K562 (cell line): ENCODE data around the gene NAPEPLD. TPM values are rescaled to one million over a fixed set of nuclear protein-coding genes. Genes with fewer than 3 reads are reported as not detected.
A peak's percentile ranks its signal among the peaks of the same experiment; 100 is the strongest.

Experiments used
- CREB1 ChIP-seq, 2 experiments: sonication (generic) in 1 of 2; formaldehyde crosslinking in 1 of 2; IDR thresholded peaks; 2 replicates each; pipeline versions ENCODE4 v1.6.1 to v1.8.0; 2012 to 2022; ENCODE audit warnings: inconsistent platforms in 1 of 2, mild to moderate bottlenecking in 1 of 2, missing genetic modification reagents in 1 of 2, moderate library complexity in 1 of 2
- E2F3 ChIP-seq: fragments of 250-450 bp; sonication (Bioruptor Pico); IDR thresholded peaks from 2 replicates; pipeline ENCODE4 v1.4.0; 2020; ENCODE audit warnings: mild to moderate bottlenecking
- EWSR1 ChIP-seq: fragments of 450-650 bp; IDR thresholded peaks from 2 replicates; pipeline ENCODE4 v1.6.1; 2018; ENCODE audit warnings: borderline replicate concordance, mild to moderate bottlenecking, low read depth, moderate library complexity; ENCODE audit not compliant: partially characterized antibody
- EZH2 ChIP-seq: IDR thresholded peaks from 2 replicates; pipeline ENCODE4 v1.6.1; 2012; ENCODE audit warnings: low read depth, mild to moderate bottlenecking, inconsistent platforms, low read length, borderline replicate concordance
- HDGF ChIP-seq: fragments of 450-650 bp; IDR thresholded peaks from 2 replicates; pipeline ENCODE4 v1.6.1; 2016
- JUNB ChIP-seq: fragments of 450-650 bp; formaldehyde crosslinking; conservative IDR thresholded peaks from 2 replicates; pipeline ENCODE4 v1.4.0; 2020; ENCODE audit warnings: mild to moderate bottlenecking
- PATZ1 ChIP-seq: fragments of 250-450 bp; sonication (Bioruptor Pico); IDR thresholded peaks from 2 replicates; pipeline ENCODE4 v1.5.0; 2020; ENCODE audit warnings: mild to moderate bottlenecking, borderline replicate concordance
- RBM25 ChIP-seq: fragments of 200-400 bp; formaldehyde crosslinking; IDR thresholded peaks from 2 replicates; pipeline ENCODE4 v1.6.1; 2018; ENCODE audit warnings: low read length, low read depth, moderate library complexity; ENCODE audit not compliant: severe bottlenecking
- RBM34 ChIP-seq: fragments of 200-400 bp; formaldehyde crosslinking; IDR thresholded peaks from 2 replicates; pipeline ENCODE4 v1.6.1; 2018; ENCODE audit warnings: low read length, borderline replicate concordance; ENCODE audit not compliant: insufficient read depth
- XRCC5 ChIP-seq: fragments of 200-400 bp; formaldehyde crosslinking; IDR thresholded peaks from 2 replicates; pipeline ENCODE4 v1.6.1; 2017; ENCODE audit warnings: low read depth, mild to moderate bottlenecking, low read length
- ZBTB17 ChIP-seq: fragments of 450-650 bp; formaldehyde crosslinking; IDR thresholded peaks from 2 replicates; pipeline ENCODE4 v1.4.0; 2020; ENCODE audit warnings: mild to moderate bottlenecking
- ZNF12 ChIP-seq: sonication (generic); formaldehyde crosslinking; IDR thresholded peaks from 2 replicates; pipeline ENCODE4 v1.4.0; 2020; ENCODE audit warnings: mild to moderate bottlenecking, missing genetic modification reagents
- ZNF253 ChIP-seq: fragments of 250-450 bp; sonication (Bioruptor Pico); conservative IDR thresholded peaks from 2 replicates; pipeline ENCODE4 v1.6.1; 2021; ENCODE audit warnings: mild to moderate bottlenecking
- ZNF668 ChIP-seq: fragments of 250-450 bp; sonication (Bioruptor Pico); IDR thresholded peaks from 2 replicates; pipeline ENCODE4 v1.8.0; 2022; ENCODE audit warnings: mild to moderate bottlenecking, inconsistent platforms
- ZNF699 ChIP-seq: fragments of 250-450 bp; sonication (Bioruptor Pico); IDR thresholded peaks from 2 replicates; pipeline ENCODE4 v1.8.0; 2021; ENCODE audit warnings: mild to moderate bottlenecking, moderate library complexity; ENCODE audit not compliant: insufficient replicate concordance
- polyA plus RNA-seq, 8 experiments: library from polyadenylated mRNA; depleted of rRNA in 4 of 8; stranded (reverse) in 5 of 8; unstranded in 3 of 8; fragments of >200 nt; fragmentation: Nextera tagmentation in 2 of 8; fragmentation: Illumina TruSeq in 1 of 8; extraction: Ambion mirVana in 2 of 8; extraction: Trizol in 1 of 8; gene quantifications; 2 replicates each; pipeline versions ENCODE4 v1.2.1 to v1.2.3, GENCODE V29; 2011 to 2014; ENCODE audit warnings: inconsistent platforms in 1 of 8, missing spikeins in 1 of 8
- total RNA-seq, 7 experiments: library from RNA; depleted of rRNA in 6 of 7; stranded (reverse); fragments of >200 nt in 6 of 7; fragmentation: Illumina TruSeq in 2 of 7; extraction: Trizol in 2 of 7; gene quantifications; 2 replicates each; pipeline versions ENCODE4 v1.2.1 to v1.2.3, GENCODE V29; 2011 to 2021; ENCODE audit warnings: low replicate concordance in 1 of 7
- TF ChIP-seq, protein P1 (sequence below): fragments of 450-650 bp; IDR thresholded peaks from 2 replicates; pipeline ENCODE4 v1.6.1; 2017; ENCODE audit warnings: antibody characterized with exemption
- TF ChIP-seq, protein P2 (sequence below): fragments of 200-800 bp; sonication (Bioruptor generic); IDR thresholded peaks from 2 replicates; pipeline ENCODE4 v1.6.1; 2017; ENCODE audit warnings: missing genetic modification characterization, missing compliant biosample characterization
- TF ChIP-seq, protein P3 (sequence below), 2 experiments: fragments of 250-450 bp in 1 of 2; fragments of 450-650 bp in 1 of 2; sonication (Bioruptor Pico) in 1 of 2; IDR thresholded peaks; 2 replicates each; pipeline versions ENCODE4 v1.6.1 to v1.8.0; 2016 to 2021; ENCODE audit warnings: mild to moderate bottlenecking in 2 of 2, moderate library complexity in 2 of 2, missing compliant biosample characterization in 1 of 2, missing genetic modification characterization in 1 of 2
- TF ChIP-seq, protein P4 (sequence below): IDR thresholded peaks from 2 replicates; pipeline ENCODE4 v1.6.1; 2014; ENCODE audit warnings: antibody characterized with exemption

NAPEPLD gene
- total and polyA plus RNA-seq, 9 of the 15 experiments (the other 6 are each of a cell fraction or from before 2014, with no cell fraction given) = 3.2 to 11.0 (median 7.5) TPM

DNA sequence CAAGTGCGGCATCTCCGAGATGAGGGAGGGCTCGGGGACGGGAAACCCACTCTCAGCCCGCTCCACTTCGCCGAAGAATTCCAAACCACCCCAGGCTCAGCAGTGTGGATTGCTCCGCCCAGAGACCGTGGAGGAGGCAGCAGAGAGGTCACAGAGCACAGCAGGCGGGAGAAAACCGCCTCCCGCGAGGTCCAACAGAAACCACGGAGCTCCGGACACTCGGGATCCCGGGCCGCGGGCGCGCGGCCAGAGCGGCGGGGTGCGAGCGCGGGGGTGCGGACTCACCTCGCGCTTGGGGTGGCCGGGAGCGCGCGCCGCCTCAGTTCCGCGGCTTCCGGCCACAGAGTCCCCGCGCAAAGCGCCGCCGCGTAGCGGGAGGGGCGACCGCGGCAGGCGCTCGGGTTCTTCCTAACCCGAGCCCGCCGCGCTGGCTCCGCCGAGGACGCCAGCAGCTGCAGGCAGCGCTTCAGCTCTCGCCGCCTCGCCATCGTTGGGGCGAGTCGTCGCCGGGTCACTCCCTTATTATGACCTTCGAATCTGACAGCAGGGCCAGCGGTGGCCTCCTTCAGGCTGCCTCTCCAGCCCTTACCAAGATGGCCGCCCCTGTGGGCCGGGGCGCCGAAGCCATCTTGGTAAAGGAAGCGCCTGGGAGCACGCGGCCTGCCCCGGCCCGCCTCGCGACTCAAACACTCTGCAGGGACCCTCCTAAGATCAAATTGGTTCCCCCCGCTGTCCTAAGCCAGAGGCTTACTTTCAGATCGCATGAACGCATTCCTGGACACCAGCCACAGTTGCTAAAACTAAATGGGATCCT lies at the start of gene NAPEPLD (continued):
- TF ChIP-seq RBM34 (no peak), ZNF699 (no peak), ZBTB17 (CRISPR knock-in tag) (peak; percentile 89), EZH2 (no peak), ZNF668 (CRISPR knock-in tag) (no peak; the same call in 1 of the 2 replicates), XRCC5 (no peak), PATZ1 (no peak), CREB1 (IDR thresholded peaks at IDR 0.05) (peak; percentile 36; the same call in 1 of the 2 replicates), CREB1 (CRISPR knock-in tag; IDR thresholded peaks at IDR 0.05) (peak; percentile 72), HDGF (no peak), ZNF12 (no peak; the same call in none of the 2 replicates), E2F3 (CRISPR knock-in tag) (peak; percentile 87), EWSR1 (no peak), RBM25 (peak; percentile 60), JUNB (no peak), ZNF253 (CRISPR knock-in tag) (no peak)
- TF ChIP-seq, protein P1, sequence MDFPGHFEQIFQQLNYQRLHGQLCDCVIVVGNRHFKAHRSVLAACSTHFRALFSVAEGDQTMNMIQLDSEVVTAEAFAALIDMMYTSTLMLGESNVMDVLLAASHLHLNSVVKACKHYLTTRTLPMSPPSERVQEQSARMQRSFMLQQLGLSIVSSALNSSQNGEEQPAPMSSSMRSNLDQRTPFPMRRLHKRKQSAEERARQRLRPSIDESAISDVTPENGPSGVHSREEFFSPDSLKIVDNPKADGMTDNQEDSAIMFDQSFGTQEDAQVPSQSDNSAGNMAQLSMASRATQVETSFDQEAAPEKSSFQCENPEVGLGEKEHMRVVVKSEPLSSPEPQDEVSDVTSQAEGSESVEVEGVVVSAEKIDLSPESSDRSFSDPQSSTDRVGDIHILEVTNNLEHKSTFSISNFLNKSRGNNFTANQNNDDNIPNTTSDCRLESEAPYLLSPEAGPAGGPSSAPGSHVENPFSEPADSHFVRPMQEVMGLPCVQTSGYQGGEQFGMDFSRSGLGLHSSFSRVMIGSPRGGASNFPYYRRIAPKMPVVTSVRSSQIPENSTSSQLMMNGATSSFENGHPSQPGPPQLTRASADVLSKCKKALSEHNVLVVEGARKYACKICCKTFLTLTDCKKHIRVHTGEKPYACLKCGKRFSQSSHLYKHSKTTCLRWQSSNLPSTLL = no peak
- TF ChIP-seq, protein P2, sequence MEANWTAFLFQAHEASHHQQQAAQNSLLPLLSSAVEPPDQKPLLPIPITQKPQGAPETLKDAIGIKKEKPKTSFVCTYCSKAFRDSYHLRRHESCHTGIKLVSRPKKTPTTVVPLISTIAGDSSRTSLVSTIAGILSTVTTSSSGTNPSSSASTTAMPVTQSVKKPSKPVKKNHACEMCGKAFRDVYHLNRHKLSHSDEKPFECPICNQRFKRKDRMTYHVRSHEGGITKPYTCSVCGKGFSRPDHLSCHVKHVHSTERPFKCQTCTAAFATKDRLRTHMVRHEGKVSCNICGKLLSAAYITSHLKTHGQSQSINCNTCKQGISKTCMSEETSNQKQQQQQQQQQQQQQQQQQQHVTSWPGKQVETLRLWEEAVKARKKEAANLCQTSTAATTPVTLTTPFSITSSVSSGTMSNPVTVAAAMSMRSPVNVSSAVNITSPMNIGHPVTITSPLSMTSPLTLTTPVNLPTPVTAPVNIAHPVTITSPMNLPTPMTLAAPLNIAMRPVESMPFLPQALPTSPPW = peak; percentile 92
- TF ChIP-seq, protein P3, sequence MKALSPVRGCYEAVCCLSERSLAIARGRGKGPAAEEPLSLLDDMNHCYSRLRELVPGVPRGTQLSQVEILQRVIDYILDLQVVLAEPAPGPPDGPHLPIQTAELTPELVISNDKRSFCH (CRISPR knock-in tag; IDR thresholded peaks at IDR 0.05) = no peak
- TF ChIP-seq, protein P3 (tag; IDR thresholded peaks at IDR 0.05) = peak; percentile 91
- TF ChIP-seq, protein P4, sequence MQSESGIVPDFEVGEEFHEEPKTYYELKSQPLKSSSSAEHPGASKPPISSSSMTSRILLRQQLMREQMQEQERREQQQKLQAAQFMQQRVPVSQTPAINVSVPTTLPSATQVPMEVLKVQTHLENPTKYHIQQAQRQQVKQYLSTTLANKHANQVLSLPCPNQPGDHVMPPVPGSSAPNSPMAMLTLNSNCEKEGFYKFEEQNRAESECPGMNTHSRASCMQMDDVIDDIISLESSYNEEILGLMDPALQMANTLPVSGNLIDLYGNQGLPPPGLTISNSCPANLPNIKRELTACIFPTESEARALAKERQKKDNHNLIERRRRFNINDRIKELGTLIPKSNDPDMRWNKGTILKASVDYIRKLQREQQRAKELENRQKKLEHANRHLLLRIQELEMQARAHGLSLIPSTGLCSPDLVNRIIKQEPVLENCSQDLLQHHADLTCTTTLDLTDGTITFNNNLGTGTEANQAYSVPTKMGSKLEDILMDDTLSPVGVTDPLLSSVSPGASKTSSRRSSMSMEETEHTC = no peak
